Keratinocyte (primary cell): ENCODE measurements around the gene PFN1.
A peak's percentile ranks its signal among the peaks of the same experiment; 100 is the strongest.

ENCODE experiments used
- EZH2 ChIP-seq: IDR thresholded peaks from one replicate; pipeline ENCODE4 v1.6.1; 2012; ENCODE audit warnings: inconsistent platforms, mild to moderate bottlenecking, low read length, moderate library complexity
- TF ChIP-seq, protein P1 (sequence below), 3 experiments: IDR thresholded peaks in 1 of 3; conservative IDR thresholded peaks in 1 of 3; optimal IDR thresholded peaks in 1 of 3; 2 replicates in 2 of 3; 3 replicates in 1 of 3; pipeline versions ENCODE3 to v1.5.1; 2011; ENCODE audit warnings: low read length in 3 of 3, mild to moderate bottlenecking in 3 of 3, moderate library complexity in 2 of 3, control low read depth in 1 of 3, inconsistent platforms in 1 of 3; ENCODE audit not compliant: insufficient read depth in 2 of 3; ENCODE audit errors: extremely low read depth in 1 of 3

DNA sequence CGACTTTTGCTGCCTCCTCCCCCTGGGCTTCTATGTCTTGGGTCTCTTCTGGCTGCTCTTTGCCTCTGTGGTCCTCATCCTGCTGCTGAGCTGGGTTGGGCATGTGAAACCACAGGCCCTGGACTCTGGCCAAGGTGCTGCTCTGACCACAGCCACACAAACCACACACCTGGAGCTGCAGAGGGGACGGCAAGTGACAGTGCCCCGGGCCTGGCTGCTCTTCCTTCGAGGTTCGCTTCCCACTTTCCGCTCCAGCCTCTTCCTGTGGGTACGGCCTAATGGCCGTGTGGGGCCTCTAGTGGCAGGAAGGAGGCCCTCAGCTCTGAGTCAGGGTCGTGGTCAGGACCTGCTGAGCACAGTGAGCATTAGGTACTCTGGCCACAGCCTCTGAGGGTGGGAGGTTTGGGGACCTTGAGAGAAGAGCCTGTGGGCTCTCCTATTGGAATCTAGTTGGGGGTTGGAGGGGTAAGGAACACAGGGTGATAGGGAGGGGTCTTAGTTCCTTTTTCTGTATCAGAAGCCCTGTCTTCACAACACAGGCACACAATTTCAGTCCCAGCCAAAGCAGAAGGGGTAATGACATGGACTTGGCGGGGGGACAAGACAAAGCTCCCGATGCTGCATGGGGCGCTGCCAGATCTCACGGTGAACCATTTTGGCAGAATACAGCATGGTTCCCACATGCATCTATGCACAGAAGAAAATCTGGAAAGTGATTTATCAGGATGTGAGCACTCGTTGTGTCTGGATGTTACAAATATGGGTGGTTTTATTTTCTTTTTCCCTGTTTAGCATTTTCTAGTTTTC is 14.0 kb downstream of the PFN1 start:
- TF ChIP-seq, protein P1, sequence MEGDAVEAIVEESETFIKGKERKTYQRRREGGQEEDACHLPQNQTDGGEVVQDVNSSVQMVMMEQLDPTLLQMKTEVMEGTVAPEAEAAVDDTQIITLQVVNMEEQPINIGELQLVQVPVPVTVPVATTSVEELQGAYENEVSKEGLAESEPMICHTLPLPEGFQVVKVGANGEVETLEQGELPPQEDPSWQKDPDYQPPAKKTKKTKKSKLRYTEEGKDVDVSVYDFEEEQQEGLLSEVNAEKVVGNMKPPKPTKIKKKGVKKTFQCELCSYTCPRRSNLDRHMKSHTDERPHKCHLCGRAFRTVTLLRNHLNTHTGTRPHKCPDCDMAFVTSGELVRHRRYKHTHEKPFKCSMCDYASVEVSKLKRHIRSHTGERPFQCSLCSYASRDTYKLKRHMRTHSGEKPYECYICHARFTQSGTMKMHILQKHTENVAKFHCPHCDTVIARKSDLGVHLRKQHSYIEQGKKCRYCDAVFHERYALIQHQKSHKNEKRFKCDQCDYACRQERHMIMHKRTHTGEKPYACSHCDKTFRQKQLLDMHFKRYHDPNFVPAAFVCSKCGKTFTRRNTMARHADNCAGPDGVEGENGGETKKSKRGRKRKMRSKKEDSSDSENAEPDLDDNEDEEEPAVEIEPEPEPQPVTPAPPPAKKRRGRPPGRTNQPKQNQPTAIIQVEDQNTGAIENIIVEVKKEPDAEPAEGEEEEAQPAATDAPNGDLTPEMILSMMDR (optimal IDR thresholded peaks at IDR 0.05 in 1 of 3, IDR thresholded peaks at IDR 0.05 in 1 of 3, conservative IDR thresholded peaks at IDR 0.05 in 1 of 3; ENCODE audit: extremely low read depth in 1 of 3, insufficient read depth in 2 of 3, low read length in 3 of 3): peak; percentile 20 to 50 (median 40)
- no peak for TF ChIP-seq EZH2
